HEK293 (cell line): ENCODE measurements around the gene ATP5F1A.

Experiments used
- GFI1B ChIP-seq: fragments of 450-650 bp; formaldehyde crosslinking; IDR thresholded peaks from 2 replicates; pipeline ENCODE4 v1.5.1; 2016; ENCODE audit warnings: missing biosample characterization, missing genetic modification characterization
- HOXD13 ChIP-seq: sonication (generic); formaldehyde crosslinking; IDR thresholded peaks from 2 replicates; pipeline ENCODE4 v1.8.0; 2022; ENCODE audit warnings: missing genetic modification reagents, borderline replicate concordance
- YY1 ChIP-seq: fragments of 450-650 bp; formaldehyde crosslinking; IDR thresholded peaks from 2 replicates; pipeline ENCODE4 v1.5.1; 2018; ENCODE audit warnings: missing biosample characterization, missing genetic modification characterization
- ZFP37 ChIP-seq: fragments of 450-650 bp; formaldehyde crosslinking; IDR thresholded peaks from 2 replicates; pipeline ENCODE4 v1.5.1; 2016; ENCODE audit warnings: missing biosample characterization, missing genetic modification characterization
- ZFP69B ChIP-seq: fragments of 450-650 bp; formaldehyde crosslinking; IDR thresholded peaks from 2 replicates; pipeline ENCODE4 v1.5.1; 2016; ENCODE audit warnings: missing biosample characterization, missing genetic modification characterization
- ZNF350 ChIP-seq: fragments of 450-650 bp; formaldehyde crosslinking; IDR thresholded peaks from 2 replicates; pipeline ENCODE4 v1.5.0; 2017; ENCODE audit warnings: missing biosample characterization, mild to moderate bottlenecking, missing genetic modification characterization
- ZNF510 ChIP-seq: fragments of 450-650 bp; formaldehyde crosslinking; IDR thresholded peaks from 2 replicates; pipeline ENCODE4 v1.5.1; 2018; ENCODE audit warnings: mild to moderate bottlenecking, missing genetic modification characterization, missing biosample characterization; ENCODE audit not compliant: insufficient replicate concordance
- ZNF521 ChIP-seq: fragments of 450-650 bp; formaldehyde crosslinking; IDR thresholded peaks from 2 replicates; pipeline ENCODE4 v1.5.1; 2017; ENCODE audit warnings: missing biosample characterization, mild to moderate bottlenecking, missing genetic modification characterization
- ZNF707 ChIP-seq: fragments of 450-650 bp; formaldehyde crosslinking; IDR thresholded peaks from 2 replicates; pipeline ENCODE4 v1.5.1; 2016; ENCODE audit warnings: missing biosample characterization, missing genetic modification characterization
- ZNF792 ChIP-seq: fragments of 450-650 bp; formaldehyde crosslinking; IDR thresholded peaks from 2 replicates; pipeline ENCODE4 v1.5.1; 2016; ENCODE audit warnings: missing biosample characterization, missing genetic modification characterization
- ZSCAN30 ChIP-seq: fragments of 450-650 bp; IDR thresholded peaks from 2 replicates; pipeline ENCODE4 v1.5.1; 2018; ENCODE audit warnings: missing biosample characterization, mild to moderate bottlenecking, missing genetic modification characterization, moderate library complexity
- TF ChIP-seq, protein P1 (sequence below): fragments of 450-650 bp; formaldehyde crosslinking; IDR thresholded peaks from 2 replicates; pipeline ENCODE4 v1.5.0; 2017; ENCODE audit warnings: missing biosample characterization, missing genetic modification characterization, borderline replicate concordance
- TF ChIP-seq, protein P2 (sequence below): fragments of 450-650 bp; formaldehyde crosslinking; IDR thresholded peaks from 2 replicates; pipeline ENCODE4 v1.5.1; 2016; ENCODE audit warnings: missing biosample characterization, missing genetic modification characterization
- TF ChIP-seq, protein P3 (sequence below): fragments of 450-650 bp; formaldehyde crosslinking; IDR thresholded peaks from 2 replicates; pipeline ENCODE4 v1.5.1; 2017; ENCODE audit warnings: missing biosample characterization, missing genetic modification characterization
- TF ChIP-seq, protein P4 (sequence below): fragments of 450-650 bp; formaldehyde crosslinking; IDR thresholded peaks from 2 replicates; pipeline ENCODE4; 2016; ENCODE audit warnings: missing biosample characterization, missing genetic modification characterization
- TF ChIP-seq, protein P5 (sequence below): fragments of 450-650 bp; formaldehyde crosslinking; IDR thresholded peaks from 2 replicates; pipeline ENCODE4 v1.5.1; 2017; ENCODE audit warnings: missing biosample characterization, missing genetic modification characterization
- TF ChIP-seq, protein P6 (sequence below): fragments of 450-650 bp; formaldehyde crosslinking; IDR thresholded peaks from 2 replicates; pipeline ENCODE4 v1.5.1; 2017; ENCODE audit warnings: missing biosample characterization, missing genetic modification characterization
- TF ChIP-seq, protein P7 (sequence below): fragments of 450-650 bp; formaldehyde crosslinking; IDR thresholded peaks from 2 replicates; pipeline ENCODE4 v1.5.1; 2016; ENCODE audit warnings: missing biosample characterization, missing genetic modification characterization, low read depth
- TF ChIP-seq, protein P8 (sequence below): fragments of 450-650 bp; formaldehyde crosslinking; IDR thresholded peaks from 2 replicates; pipeline ENCODE4 v1.5.1; 2016; ENCODE audit warnings: missing biosample characterization, missing genetic modification characterization
- TF ChIP-seq, protein P9 (sequence below): fragments of 450-650 bp; formaldehyde crosslinking; IDR thresholded peaks from 2 replicates; pipeline ENCODE4 v1.5.1; 2017; ENCODE audit warnings: missing biosample characterization, missing genetic modification characterization
- TF ChIP-seq, protein P10 (sequence below): IDR thresholded peaks from 2 replicates; pipeline ENCODE4 v1.6.1; 2011; ENCODE audit warnings: mild to moderate bottlenecking, low read depth, low read length, borderline replicate concordance

Gene ATP5F1A

DNA sequence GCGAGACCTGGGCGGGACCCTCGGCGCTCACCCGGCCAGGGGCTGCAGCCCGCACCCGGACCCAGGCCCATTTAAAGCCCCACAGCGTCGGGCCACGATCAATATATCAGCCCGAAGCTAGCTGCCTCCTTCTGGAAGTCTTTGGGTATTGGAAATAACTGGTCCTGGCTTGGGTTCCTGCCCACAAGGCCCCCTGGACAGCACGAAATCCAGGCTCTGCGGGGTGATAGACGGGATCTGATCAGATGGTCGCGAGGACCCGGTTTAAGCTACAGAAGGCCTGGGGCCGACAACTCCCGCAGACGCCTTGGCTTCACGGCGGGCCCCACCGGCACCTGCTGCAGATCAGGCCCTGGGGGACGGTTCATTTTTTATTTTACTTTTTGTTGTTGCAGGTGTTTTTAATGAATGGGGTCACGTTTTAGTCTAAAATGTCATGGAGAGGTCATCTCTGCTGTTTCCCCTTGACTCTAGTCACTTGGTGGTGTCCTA, 25.7 kb downstream of the ATP5F1A start (continued):
- TF ChIP-seq, protein P1, sequence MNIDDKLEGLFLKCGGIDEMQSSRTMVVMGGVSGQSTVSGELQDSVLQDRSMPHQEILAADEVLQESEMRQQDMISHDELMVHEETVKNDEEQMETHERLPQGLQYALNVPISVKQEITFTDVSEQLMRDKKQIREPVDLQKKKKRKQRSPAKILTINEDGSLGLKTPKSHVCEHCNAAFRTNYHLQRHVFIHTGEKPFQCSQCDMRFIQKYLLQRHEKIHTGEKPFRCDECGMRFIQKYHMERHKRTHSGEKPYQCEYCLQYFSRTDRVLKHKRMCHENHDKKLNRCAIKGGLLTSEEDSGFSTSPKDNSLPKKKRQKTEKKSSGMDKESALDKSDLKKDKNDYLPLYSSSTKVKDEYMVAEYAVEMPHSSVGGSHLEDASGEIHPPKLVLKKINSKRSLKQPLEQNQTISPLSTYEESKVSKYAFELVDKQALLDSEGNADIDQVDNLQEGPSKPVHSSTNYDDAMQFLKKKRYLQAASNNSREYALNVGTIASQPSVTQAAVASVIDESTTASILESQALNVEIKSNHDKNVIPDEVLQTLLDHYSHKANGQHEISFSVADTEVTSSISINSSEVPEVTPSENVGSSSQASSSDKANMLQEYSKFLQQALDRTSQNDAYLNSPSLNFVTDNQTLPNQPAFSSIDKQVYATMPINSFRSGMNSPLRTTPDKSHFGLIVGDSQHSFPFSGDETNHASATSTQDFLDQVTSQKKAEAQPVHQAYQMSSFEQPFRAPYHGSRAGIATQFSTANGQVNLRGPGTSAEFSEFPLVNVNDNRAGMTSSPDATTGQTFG: no peak
- TF ChIP-seq HOXD13 (CRISPR knock-in tag): no peak
- TF ChIP-seq ZNF521 (tag by site-specific recombination): no peak
- no peak for TF ChIP-seq ZSCAN30 (tag by site-specific recombination)
- TF ChIP-seq, protein P2, sequence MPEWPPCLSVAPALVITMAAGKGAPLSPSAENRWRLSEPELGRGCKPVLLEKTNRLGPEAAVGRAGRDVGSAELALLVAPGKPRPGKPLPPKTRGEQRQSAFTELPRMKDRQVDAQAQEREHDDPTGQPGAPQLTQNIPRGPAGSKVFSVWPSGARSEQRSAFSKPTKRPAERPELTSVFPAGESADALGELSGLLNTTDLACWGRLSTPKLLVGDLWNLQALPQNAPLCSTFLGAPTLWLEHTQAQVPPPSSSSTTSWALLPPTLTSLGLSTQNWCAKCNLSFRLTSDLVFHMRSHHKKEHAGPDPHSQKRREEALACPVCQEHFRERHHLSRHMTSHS (tag by site-specific recombination): no peak
- TF ChIP-seq YY1 (tag by site-specific recombination): no peak
- 0 out of 2 replicates have a peak, but pooled peaks have one; percentile 53 for TF ChIP-seq ZFP37
- no peak for TF ChIP-seq ZNF792 (tag by site-specific recombination)
- TF ChIP-seq, protein P3, sequence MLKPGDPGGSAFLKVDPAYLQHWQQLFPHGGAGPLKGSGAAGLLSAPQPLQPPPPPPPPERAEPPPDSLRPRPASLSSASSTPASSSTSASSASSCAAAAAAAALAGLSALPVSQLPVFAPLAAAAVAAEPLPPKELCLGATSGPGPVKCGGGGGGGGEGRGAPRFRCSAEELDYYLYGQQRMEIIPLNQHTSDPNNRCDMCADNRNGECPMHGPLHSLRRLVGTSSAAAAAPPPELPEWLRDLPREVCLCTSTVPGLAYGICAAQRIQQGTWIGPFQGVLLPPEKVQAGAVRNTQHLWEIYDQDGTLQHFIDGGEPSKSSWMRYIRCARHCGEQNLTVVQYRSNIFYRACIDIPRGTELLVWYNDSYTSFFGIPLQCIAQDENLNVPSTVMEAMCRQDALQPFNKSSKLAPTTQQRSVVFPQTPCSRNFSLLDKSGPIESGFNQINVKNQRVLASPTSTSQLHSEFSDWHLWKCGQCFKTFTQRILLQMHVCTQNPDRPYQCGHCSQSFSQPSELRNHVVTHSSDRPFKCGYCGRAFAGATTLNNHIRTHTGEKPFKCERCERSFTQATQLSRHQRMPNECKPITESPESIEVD: no peak
- TF ChIP-seq, protein P4, sequence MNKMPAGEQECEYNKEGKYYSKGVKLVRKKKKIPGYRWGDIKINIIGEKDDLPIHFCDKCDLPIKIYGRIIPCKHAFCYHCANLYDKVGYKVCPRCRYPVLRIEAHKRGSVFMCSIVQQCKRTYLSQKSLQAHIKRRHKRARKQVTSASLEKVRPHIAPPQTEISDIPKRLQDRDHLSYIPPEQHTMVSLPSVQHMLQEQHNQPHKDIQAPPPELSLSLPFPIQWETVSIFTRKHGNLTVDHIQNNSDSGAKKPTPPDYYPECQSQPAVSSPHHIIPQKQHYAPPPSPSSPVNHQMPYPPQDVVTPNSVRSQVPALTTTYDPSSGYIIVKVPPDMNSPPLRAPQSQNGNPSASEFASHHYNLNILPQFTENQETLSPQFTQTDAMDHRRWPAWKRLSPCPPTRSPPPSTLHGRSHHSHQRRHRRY (tag by site-specific recombination): no peak
- TF ChIP-seq ZNF707: no peak
- peak; percentile 76 for TF ChIP-seq ZFP69B (tag by site-specific recombination)
- TF ChIP-seq, protein P5, sequence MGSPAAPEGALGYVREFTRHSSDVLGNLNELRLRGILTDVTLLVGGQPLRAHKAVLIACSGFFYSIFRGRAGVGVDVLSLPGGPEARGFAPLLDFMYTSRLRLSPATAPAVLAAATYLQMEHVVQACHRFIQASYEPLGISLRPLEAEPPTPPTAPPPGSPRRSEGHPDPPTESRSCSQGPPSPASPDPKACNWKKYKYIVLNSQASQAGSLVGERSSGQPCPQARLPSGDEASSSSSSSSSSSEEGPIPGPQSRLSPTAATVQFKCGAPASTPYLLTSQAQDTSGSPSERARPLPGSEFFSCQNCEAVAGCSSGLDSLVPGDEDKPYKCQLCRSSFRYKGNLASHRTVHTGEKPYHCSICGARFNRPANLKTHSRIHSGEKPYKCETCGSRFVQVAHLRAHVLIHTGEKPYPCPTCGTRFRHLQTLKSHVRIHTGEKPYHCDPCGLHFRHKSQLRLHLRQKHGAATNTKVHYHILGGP: no peak
- TF ChIP-seq, protein P6, sequence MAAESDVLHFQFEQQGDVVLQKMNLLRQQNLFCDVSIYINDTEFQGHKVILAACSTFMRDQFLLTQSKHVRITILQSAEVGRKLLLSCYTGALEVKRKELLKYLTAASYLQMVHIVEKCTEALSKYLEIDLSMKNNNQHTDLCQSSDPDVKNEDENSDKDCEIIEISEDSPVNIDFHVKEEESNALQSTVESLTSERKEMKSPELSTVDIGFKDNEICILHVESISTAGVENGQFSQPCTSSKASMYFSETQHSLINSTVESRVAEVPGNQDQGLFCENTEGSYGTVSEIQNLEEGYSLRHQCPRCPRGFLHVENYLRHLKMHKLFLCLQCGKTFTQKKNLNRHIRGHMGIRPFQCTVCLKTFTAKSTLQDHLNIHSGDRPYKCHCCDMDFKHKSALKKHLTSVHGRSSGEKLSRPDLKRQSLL (tag by site-specific recombination): no peak
- no peak for TF ChIP-seq ZNF510 (tag by site-specific recombination)
- TF ChIP-seq, protein P7, sequence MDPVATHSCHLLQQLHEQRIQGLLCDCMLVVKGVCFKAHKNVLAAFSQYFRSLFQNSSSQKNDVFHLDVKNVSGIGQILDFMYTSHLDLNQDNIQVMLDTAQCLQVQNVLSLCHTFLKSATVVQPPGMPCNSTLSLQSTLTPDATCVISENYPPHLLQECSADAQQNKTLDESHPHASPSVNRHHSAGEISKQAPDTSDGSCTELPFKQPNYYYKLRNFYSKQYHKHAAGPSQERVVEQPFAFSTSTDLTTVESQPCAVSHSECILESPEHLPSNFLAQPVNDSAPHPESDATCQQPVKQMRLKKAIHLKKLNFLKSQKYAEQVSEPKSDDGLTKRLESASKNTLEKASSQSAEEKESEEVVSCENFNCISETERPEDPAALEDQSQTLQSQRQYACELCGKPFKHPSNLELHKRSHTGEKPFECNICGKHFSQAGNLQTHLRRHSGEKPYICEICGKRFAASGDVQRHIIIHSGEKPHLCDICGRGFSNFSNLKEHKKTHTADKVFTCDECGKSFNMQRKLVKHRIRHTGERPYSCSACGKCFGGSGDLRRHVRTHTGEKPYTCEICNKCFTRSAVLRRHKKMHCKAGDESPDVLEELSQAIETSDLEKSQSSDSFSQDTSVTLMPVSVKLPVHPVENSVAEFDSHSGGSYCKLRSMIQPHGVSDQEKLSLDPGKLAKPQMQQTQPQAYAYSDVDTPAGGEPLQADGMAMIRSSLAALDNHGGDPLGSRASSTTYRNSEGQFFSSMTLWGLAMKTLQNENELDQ (tag by site-specific recombination): no peak
- TF ChIP-seq ZNF350 (tag by site-specific recombination): no peak
- TF ChIP-seq, protein P8, sequence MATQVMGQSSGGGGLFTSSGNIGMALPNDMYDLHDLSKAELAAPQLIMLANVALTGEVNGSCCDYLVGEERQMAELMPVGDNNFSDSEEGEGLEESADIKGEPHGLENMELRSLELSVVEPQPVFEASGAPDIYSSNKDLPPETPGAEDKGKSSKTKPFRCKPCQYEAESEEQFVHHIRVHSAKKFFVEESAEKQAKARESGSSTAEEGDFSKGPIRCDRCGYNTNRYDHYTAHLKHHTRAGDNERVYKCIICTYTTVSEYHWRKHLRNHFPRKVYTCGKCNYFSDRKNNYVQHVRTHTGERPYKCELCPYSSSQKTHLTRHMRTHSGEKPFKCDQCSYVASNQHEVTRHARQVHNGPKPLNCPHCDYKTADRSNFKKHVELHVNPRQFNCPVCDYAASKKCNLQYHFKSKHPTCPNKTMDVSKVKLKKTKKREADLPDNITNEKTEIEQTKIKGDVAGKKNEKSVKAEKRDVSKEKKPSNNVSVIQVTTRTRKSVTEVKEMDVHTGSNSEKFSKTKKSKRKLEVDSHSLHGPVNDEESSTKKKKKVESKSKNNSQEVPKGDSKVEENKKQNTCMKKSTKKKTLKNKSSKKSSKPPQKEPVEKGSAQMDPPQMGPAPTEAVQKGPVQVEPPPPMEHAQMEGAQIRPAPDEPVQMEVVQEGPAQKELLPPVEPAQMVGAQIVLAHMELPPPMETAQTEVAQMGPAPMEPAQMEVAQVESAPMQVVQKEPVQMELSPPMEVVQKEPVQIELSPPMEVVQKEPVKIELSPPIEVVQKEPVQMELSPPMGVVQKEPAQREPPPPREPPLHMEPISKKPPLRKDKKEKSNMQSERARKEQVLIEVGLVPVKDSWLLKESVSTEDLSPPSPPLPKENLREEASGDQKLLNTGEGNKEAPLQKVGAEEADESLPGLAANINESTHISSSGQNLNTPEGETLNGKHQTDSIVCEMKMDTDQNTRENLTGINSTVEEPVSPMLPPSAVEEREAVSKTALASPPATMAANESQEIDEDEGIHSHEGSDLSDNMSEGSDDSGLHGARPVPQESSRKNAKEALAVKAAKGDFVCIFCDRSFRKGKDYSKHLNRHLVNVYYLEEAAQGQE (tag by site-specific recombination): no peak
- TF ChIP-seq, protein P9, sequence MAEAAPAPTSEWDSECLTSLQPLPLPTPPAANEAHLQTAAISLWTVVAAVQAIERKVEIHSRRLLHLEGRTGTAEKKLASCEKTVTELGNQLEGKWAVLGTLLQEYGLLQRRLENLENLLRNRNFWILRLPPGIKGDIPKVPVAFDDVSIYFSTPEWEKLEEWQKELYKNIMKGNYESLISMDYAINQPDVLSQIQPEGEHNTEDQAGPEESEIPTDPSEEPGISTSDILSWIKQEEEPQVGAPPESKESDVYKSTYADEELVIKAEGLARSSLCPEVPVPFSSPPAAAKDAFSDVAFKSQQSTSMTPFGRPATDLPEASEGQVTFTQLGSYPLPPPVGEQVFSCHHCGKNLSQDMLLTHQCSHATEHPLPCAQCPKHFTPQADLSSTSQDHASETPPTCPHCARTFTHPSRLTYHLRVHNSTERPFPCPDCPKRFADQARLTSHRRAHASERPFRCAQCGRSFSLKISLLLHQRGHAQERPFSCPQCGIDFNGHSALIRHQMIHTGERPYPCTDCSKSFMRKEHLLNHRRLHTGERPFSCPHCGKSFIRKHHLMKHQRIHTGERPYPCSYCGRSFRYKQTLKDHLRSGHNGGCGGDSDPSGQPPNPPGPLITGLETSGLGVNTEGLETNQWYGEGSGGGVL (tag by site-specific recombination): no peak
- no peak for TF ChIP-seq GFI1B (tag by site-specific recombination)
- TF ChIP-seq, protein P10, sequence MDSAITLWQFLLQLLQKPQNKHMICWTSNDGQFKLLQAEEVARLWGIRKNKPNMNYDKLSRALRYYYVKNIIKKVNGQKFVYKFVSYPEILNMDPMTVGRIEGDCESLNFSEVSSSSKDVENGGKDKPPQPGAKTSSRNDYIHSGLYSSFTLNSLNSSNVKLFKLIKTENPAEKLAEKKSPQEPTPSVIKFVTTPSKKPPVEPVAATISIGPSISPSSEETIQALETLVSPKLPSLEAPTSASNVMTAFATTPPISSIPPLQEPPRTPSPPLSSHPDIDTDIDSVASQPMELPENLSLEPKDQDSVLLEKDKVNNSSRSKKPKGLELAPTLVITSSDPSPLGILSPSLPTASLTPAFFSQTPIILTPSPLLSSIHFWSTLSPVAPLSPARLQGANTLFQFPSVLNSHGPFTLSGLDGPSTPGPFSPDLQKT: no peak
